ENCODE data around the gene CAB39L.

The CAB39L gene

DNA sequence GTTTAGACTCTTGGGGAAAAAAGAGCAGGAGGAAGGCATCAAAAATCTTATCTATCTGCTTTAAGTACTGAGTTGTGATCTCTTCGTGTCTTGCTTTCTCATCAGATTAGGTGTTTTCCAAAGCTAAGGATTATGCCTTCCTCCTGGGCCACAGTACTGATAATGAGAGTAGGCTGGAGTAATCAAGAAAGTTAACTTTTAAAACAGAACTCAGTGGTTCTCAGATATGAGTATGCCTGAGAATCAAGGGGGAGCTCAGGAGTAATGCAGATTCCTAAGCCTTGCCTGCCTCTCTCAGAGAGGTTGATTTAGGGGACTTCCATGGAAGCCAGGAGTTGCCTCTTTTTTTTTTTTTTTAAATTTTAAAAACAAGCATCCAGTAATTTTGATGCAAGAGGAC is 172.6 kb downstream of the CAB39L start:
- no peak for DNase-seq

DNA sequence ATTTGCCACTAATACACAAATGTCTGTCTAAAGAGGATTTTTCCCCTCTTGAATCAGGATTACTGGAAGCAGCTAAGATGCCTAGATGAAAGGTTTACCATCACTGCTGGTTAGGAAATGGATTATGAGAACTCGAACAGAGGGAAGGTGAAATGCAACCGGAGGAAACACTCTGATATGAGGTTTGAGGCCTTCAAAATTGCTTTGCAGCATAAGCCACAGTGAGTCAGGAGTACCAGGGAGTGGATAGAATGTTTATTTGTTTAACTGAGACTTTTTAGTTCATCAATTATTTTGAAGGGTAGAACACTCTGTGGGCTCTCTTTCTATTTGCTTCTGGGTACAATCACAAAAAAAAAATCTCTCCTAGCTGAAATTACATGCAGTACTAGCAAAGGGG is 178.0 kb downstream of the CAB39L start:
- DNase-seq: no peak

DNA sequence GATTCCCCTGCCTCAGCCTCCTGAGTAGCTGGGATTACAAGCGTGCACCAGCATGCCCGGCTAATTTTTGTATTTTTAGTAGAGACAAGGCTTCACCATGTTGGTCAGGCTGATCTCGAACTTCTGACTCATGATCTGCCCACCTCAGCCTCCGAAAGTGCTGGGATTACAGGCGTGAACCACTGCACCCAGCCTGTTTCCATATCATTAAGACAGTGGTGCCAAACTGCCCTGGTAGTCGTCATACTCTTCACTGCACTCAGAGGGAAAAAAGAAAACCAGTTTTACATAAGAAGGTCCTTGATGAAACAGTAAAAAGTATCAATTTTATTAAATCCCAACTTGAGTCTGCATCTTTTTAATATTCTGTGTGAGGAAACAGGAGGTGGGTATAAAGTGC is 181.2 kb downstream of the CAB39L start:
- DNase-seq: no peak

DNA sequence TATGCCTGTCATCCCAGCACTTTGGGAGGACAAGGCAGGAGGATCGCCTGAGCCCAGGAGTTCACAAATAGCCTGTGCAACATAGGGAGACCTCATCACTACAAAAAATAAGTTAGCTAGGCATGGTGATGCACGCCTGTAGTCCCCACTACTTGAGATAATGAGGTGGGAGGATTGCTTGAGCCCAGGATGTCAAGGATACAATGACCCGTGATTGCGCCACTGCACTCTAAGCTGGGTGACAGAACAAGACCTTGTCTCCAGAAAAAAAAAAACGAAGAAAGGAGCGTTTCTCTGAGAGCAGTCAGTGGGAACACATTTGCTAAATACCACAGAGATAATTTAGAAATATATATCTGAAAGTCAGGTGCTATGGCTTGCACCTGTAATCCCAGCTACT is 184.3 kb downstream of the CAB39L start:
- no peak for DNase-seq
